ENCODE results near the gene COPS3.

COPS3 gene

DNA sequence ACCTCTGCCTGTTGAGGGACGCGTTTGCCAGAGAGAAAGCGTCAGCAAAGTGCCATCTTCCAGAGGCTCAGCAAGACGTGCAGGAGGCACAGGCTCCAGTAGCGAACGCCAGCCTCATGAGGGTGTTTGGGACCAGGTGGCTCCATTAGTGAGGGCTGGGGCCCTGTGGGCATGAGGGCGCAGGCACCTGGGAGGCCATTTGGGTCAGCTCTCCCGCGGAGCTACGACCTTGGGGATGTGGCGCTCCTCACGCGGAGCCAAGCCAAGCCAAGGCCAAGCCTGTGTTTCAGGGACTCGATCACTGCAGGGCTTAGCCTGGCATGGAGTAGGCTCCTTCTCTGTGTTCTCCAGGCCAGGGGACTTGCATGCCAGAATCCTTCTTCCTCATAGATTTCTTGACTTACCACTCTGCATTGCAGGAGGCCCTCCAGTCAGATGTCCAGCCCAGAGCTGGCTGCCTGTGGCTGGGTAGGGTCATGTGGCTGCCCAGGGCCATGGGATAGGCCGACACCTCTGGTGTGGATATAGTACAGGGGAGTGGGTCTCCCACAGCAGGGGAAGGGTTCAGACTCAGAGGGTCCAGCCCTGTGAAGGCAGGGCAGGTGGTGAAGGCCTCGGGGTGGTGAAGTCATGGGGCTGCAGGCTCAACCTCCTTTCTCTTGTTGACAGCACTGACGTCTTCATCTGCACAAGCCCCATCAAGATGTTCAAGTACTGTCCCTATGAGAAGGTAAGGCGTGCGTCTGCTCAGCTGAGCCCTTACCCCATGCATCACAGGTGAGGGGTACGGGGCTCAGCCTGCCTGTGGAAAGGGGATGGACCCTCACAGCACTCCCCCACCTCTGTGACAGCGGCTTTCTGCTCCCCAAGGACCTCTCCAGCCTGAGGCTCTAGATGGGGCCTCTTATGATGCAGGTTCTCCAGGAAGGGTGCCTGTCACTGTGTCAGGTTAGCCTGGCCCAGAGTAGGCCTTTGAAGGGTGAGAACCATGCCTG, 41.8 kb upstream of the COPS3 start:
- no peak for ATAC-seq
- TF ChIP-seq TOX (CRISPR knock-in tag; IDR thresholded peaks at IDR 0.05; ENCODE audit: borderline replicate concordance) (no peak), GLIS3 (CRISPR knock-in tag; IDR thresholded peaks at IDR 0.05) (no peak), BACH2 (CRISPR knock-in tag; IDR thresholded peaks at IDR 0.05; ENCODE audit: borderline replicate concordance) (no peak), ZNF565 (CRISPR knock-in tag; conservative IDR thresholded peaks at IDR 0.05; ENCODE audit: low read depth) (no peak), ZFP30 (CRISPR knock-in tag; IDR thresholded peaks at IDR 0.05) (no peak), ZFP3 (CRISPR knock-in tag; IDR thresholded peaks at IDR 0.05) (no peak), SNAI2 (CRISPR knock-in tag; IDR thresholded peaks at IDR 0.05) (no peak), RARB (CRISPR knock-in tag; IDR thresholded peaks at IDR 0.05) (no peak), ZC3H10 (CRISPR knock-in tag; IDR thresholded peaks at IDR 0.05) (no peak)
- TF ChIP-seq, protein P1, sequence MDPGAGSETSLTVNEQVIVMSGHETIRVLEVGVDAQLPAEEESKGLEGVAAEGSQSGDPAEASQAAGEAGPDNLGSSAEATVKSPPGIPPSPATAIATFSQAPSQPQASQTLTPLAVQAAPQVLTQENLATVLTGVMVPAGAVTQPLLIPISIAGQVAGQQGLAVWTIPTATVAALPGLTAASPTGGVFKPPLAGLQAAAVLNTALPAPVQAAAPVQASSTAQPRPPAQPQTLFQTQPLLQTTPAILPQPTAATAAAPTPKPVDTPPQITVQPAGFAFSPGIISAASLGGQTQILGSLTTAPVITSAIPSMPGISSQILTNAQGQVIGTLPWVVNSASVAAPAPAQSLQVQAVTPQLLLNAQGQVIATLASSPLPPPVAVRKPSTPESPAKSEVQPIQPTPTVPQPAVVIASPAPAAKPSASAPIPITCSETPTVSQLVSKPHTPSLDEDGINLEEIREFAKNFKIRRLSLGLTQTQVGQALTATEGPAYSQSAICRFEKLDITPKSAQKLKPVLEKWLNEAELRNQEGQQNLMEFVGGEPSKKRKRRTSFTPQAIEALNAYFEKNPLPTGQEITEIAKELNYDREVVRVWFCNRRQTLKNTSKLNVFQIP (CRISPR knock-in tag; IDR thresholded peaks at IDR 0.05; ENCODE audit: borderline replicate concordance, low read depth): no peak
- TF ChIP-seq, protein P2, sequence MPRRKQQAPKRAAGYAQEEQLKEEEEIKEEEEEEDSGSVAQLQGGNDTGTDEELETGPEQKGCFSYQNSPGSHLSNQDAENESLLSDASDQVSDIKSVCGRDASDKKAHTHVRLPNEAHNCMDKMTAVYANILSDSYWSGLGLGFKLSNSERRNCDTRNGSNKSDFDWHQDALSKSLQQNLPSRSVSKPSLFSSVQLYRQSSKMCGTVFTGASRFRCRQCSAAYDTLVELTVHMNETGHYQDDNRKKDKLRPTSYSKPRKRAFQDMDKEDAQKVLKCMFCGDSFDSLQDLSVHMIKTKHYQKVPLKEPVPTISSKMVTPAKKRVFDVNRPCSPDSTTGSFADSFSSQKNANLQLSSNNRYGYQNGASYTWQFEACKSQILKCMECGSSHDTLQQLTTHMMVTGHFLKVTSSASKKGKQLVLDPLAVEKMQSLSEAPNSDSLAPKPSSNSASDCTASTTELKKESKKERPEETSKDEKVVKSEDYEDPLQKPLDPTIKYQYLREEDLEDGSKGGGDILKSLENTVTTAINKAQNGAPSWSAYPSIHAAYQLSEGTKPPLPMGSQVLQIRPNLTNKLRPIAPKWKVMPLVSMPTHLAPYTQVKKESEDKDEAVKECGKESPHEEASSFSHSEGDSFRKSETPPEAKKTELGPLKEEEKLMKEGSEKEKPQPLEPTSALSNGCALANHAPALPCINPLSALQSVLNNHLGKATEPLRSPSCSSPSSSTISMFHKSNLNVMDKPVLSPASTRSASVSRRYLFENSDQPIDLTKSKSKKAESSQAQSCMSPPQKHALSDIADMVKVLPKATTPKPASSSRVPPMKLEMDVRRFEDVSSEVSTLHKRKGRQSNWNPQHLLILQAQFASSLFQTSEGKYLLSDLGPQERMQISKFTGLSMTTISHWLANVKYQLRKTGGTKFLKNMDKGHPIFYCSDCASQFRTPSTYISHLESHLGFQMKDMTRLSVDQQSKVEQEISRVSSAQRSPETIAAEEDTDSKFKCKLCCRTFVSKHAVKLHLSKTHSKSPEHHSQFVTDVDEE (CRISPR knock-in tag; IDR thresholded peaks at IDR 0.05): no peak
- TF ChIP-seq, protein P3, sequence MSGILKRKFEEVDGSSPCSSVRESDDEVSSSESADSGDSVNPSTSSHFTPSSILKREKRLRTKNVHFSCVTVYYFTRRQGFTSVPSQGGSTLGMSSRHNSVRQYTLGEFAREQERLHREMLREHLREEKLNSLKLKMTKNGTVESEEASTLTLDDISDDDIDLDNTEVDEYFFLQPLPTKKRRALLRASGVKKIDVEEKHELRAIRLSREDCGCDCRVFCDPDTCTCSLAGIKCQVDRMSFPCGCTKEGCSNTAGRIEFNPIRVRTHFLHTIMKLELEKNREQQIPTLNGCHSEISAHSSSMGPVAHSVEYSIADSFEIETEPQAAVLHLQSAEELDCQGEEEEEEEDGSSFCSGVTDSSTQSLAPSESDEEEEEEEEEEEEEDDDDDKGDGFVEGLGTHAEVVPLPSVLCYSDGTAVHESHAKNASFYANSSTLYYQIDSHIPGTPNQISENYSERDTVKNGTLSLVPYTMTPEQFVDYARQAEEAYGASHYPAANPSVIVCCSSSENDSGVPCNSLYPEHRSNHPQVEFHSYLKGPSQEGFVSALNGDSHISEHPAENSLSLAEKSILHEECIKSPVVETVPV (CRISPR knock-in tag; IDR thresholded peaks at IDR 0.05): no peak

DNA sequence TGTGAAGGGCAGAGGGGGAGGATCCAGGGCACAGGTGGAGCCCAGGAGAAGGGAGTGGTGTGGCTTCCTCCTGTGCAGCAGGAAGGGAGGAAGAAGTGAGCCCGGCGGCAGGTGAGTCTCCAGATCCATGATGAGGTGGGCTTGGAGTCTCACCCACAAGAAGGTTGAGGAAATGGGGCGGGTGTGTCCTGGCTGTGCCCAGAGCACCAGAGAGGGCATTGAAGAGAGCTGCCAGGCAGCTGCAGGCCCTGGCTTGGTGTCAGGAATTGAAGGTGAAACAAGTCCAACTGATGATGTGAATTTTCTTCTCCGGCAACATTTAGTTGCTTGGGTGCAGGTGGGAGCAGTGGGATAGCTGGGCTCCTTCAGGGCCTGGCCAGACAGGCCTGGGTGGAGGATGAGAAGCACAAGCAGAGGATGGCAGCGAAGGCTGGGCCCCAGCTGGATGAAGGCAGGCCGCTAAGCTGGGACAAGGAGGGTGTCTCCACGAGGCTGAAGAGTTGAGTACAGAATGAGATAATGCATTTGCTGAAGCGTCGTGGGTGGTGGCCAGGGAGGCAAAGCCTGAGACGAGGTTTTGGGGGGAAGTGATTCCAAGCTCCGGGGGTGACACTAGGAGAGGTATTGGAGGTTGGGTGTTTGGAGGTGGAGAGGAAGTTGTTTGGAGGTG, 40.4 kb upstream of the COPS3 start:
- no peak for TF ChIP-seq ZNF8 (CRISPR knock-in tag; IDR thresholded peaks at IDR 0.05)
- TF ChIP-seq, protein P2 (CRISPR knock-in tag; IDR thresholded peaks at IDR 0.05): no peak
- TF ChIP-seq BACH2 (CRISPR knock-in tag; IDR thresholded peaks at IDR 0.05; ENCODE audit: borderline replicate concordance): no peak
- no peak for TF ChIP-seq ISL1 (CRISPR knock-in tag; IDR thresholded peaks at IDR 0.05)
- no peak for ATAC-seq

DNA sequence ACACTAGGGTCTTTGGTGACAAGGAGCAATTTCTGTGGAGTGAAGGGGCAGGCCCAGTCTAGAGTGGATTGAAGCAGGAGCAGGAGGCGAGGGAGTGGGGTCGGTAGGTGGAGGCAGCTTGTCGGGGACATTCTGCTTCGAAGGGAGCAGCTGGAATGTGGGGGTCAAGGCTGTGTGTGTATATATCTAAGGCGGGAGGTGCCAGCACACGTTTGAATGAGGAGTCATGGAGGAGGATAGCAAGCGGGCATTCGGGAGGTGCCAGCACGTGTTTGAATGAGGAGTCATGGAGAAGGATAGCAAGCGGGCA, 39.8 kb upstream of the COPS3 start:
- TF ChIP-seq, protein P2 (CRISPR knock-in tag; IDR thresholded peaks at IDR 0.05): no peak
- TF ChIP-seq RARB (CRISPR knock-in tag; IDR thresholded peaks at IDR 0.05) (no peak), ZNF8 (CRISPR knock-in tag; IDR thresholded peaks at IDR 0.05) (no peak), ZC3H10 (CRISPR knock-in tag; IDR thresholded peaks at IDR 0.05) (no peak), PPARA (CRISPR knock-in tag; IDR thresholded peaks at IDR 0.05; ENCODE audit: borderline replicate concordance) (no peak), TOX (CRISPR knock-in tag; IDR thresholded peaks at IDR 0.05; ENCODE audit: borderline replicate concordance) (no peak), ZFP30 (CRISPR knock-in tag; IDR thresholded peaks at IDR 0.05) (no peak), CSDC2 (CRISPR knock-in tag; IDR thresholded peaks at IDR 0.05) (no peak), SNAI2 (CRISPR knock-in tag; IDR thresholded peaks at IDR 0.05) (no peak), ZNF70 (CRISPR knock-in tag; IDR thresholded peaks at IDR 0.05) (no peak), ISL1 (CRISPR knock-in tag; IDR thresholded peaks at IDR 0.05) (no peak), ARNTL (CRISPR knock-in tag; IDR thresholded peaks at IDR 0.05; ENCODE audit: borderline replicate concordance, low read depth) (no peak)
- no peak for ATAC-seq
